ENCODE results near the gene SLC2A1.
A peak's percentile ranks its signal among the peaks of the same experiment; 100 is the strongest.

SLC2A1 gene

GRCh38 chr1:42926235-42926878, 32.3 kb downstream of the SLC2A1 start:
- TF ChIP-seq, protein P1, sequence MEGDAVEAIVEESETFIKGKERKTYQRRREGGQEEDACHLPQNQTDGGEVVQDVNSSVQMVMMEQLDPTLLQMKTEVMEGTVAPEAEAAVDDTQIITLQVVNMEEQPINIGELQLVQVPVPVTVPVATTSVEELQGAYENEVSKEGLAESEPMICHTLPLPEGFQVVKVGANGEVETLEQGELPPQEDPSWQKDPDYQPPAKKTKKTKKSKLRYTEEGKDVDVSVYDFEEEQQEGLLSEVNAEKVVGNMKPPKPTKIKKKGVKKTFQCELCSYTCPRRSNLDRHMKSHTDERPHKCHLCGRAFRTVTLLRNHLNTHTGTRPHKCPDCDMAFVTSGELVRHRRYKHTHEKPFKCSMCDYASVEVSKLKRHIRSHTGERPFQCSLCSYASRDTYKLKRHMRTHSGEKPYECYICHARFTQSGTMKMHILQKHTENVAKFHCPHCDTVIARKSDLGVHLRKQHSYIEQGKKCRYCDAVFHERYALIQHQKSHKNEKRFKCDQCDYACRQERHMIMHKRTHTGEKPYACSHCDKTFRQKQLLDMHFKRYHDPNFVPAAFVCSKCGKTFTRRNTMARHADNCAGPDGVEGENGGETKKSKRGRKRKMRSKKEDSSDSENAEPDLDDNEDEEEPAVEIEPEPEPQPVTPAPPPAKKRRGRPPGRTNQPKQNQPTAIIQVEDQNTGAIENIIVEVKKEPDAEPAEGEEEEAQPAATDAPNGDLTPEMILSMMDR (IDR thresholded peaks at IDR 0.05; ENCODE audit: low read depth, low read length, missing control alignments) = no peak
- H3K36me3 ChIP-seq (replicated peaks) = peaks cover 51% of the 10 kb centered on the region
- no peak overlapping the region for H3K4me3 ChIP-seq (ENCODE audit: low read depth, low read length)
- no peak overlapping the region for H3K27ac ChIP-seq
- H3K27me3 ChIP-seq (replicated peaks) = no peaks in the 10 kb centered on the region
- DNase-seq = no peak
- in situ Hi-C loops (cut with HindIII; ENCODE audit: low pct_ligation_motif_present, low sequenced_read_pairs) = no loop called here

DNA sequence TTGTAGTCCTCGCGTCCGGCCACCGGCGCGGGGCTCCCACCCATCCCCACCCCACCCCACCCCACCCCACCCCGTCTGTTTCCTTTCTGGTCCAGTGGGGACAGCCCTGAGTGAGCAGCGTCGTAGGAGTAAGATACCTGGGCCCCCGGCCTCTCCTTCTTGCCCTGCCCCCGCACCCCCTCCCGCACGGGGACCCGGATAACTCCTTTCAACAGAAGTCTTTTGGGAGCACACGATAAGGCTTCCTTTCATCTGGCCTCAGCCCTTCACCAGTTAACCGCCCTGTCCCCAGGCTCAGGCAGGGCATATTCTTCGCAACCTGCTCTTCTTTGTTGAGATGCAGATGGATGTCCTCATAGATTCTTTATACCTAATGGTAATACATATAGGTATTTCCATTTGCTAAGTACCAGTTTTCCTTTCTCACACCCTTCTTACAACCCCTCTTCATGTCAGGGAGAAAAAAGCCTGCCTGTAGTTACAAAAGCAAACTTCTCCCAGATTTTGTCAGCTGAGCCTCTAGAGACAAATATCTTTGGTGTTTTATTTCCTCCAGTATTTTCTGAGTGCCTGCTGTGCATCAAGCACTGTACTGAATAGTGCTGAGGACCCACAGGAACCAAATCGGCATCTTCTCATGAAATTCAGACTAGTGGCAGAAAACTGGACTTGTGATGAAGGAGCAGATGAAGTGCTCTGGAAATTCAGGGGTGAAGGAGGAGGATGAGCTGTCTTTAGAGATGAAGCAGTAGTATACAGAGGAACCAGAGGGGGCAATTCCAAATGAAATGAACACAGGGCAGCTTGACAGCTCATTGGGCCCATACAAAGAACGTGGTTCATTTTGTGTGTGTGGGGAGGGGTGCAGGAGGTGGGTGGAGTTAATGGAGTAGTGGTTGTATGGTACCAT, 33.6 kb downstream of the SLC2A1 start:
- DNase-seq = no peak
- TF ChIP-seq, protein P1 (IDR thresholded peaks at IDR 0.05; ENCODE audit: low read depth, low read length, missing control alignments) = peak; percentile 6
- in situ Hi-C loops (cut with HindIII; ENCODE audit: low pct_ligation_motif_present, low sequenced_read_pairs) = loop anchor here (25.0 kb wide), 1 partner anchor 137 kb away; no protein-coding TSS in a partner anchor
- H3K4me3 ChIP-seq (ENCODE audit: low read depth, low read length) = peak overlapping the region; percentile 71
- peak overlapping the region; percentile 60 for H3K27ac ChIP-seq
- peaks cover 40% of the 10 kb centered on the region for H3K36me3 ChIP-seq (replicated peaks)
- H3K27me3 ChIP-seq (replicated peaks) = no peaks in the 10 kb centered on the region

DNA sequence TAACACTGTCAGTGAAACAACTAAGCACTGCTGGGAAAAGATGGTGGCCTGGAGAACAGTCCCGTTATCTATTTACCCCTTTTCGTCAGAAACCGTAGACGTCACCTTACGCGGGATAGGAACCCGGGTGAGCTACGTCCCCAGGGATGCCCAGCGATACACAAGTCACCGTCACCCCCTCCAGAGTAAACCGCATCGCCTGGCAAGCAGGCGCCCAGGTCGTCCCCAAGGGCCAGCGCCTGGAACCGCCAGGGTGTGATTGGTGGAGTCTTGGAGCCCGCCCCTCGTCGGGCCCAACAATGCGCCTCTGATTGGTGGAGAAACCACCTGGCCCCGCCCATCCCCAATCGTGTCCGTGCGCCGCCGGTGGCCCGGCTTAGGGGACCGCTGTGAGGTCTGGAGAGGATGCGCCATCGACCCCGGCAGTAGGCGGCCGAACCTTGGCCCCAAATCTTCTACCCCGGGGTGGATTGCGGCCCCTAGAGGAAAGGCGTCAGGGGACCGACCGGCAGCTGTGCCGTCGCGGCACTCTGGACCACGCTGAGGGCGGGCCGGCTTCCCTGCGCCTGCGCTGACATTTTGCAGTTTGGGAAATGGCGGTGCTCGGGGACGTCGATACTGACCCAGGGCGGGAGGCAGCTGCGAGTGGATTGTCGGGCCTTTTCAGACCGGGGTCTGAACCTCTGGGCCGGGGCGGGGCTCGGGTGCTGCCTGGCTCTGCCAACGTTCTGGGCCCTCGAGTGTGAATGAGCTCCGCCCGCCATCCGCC, 34.4 kb downstream of the SLC2A1 start:
- TF ChIP-seq, protein P1 (IDR thresholded peaks at IDR 0.05; ENCODE audit: low read depth, low read length, missing control alignments) = peak; percentile 26
- H3K27me3 ChIP-seq (replicated peaks) = no peaks in the 10 kb centered on the region
- peak overlapping the region; percentile 71 for H3K4me3 ChIP-seq (ENCODE audit: low read depth, low read length)
- peak overlapping the region; percentile 60 for H3K27ac ChIP-seq
- in situ Hi-C loops (cut with HindIII; ENCODE audit: low pct_ligation_motif_present, low sequenced_read_pairs) = loop anchor here (25.0 kb wide), 1 partner anchor 138 kb away; no protein-coding TSS in a partner anchor
- DNase-seq = peak; percentile 81
- peaks cover 34% of the 10 kb centered on the region for H3K36me3 ChIP-seq (replicated peaks)

DNA sequence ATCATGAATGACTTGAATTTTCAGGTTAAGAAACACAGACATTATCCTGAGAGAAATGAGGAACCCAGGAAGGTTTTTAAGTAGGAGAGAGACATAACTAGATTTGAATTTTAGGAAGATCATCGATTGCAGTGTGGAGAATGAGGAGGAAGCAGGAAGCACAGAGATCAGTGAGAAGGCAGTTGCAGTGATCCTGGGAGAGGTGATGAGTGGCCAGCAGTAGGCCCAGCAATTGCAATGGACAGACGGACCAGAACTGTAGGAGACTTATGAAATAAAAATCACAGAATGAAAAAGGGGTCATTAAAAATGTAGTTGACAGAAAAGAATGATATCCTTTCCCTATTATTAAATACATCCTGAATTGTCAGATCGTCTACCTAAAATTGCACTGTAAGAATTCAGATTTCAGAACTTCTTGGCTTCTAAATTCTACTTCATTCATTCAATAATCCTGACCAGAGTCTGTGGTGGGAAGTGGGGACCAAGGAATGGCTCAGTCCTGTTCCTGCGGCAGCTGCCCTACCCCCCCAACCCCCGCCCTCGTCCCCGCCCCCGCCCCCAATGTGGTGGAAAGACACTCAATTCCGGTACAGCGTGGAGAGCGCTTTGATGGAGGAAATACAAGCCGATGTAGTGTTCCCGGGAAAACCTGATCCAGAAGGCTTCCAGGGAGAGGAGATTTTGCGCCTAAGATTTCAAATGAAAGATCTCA, 35.1 kb downstream of the SLC2A1 start:
- DNase-seq = no peak
- peak overlapping the region; percentile 60 for H3K27ac ChIP-seq
- in situ Hi-C loops (cut with HindIII; ENCODE audit: low pct_ligation_motif_present, low sequenced_read_pairs) = loop anchor here (25.0 kb wide), 1 partner anchor 139 kb away; no protein-coding TSS in a partner anchor

More for the DNA sequence above, 35.1 kb downstream of the SLC2A1 start:
- Histone ChIP-seq H3K4me3 (ENCODE audit: low read depth, low read length) (peak overlapping the region; percentile 71), H3K27me3 (replicated peaks) (no peaks in the 10 kb centered on the region), H3K36me3 (replicated peaks) (peaks cover 26% of the 10 kb centered on the region)
- TF ChIP-seq, protein P1 (IDR thresholded peaks at IDR 0.05; ENCODE audit: low read depth, low read length, missing control alignments) = no peak

Measured in brain microvascular endothelial cell (primary cell).